Osteoblast (primary cell): ENCODE results near the gene TENM3. TPM values are rescaled to one million over a fixed set of nuclear protein-coding genes. Genes with fewer than 3 reads are reported as not detected.

Experiments used
- DNase-seq: peaks from one replicate; pipeline ENCODE4 v3.0.0; 2011; ENCODE audit warnings: low spot score, mixed read lengths; ENCODE audit not compliant: insufficient read length; ENCODE audit errors: missing footprints
- H2AFZ ChIP-seq: 2 replicates; pipeline ENCODE4 v1.6.0; 2011; ENCODE audit warnings: mild to moderate bottlenecking, low read length
- H3K27ac ChIP-seq: 2 replicates; pipeline ENCODE4 v1.5.1; 2011; ENCODE audit warnings: mild to moderate bottlenecking, low read depth, low read length, moderate library complexity
- H3K27me3 ChIP-seq: 2 replicates; pipeline ENCODE4 v1.6.0; 2012; ENCODE audit warnings: mild to moderate bottlenecking, control low read depth, inconsistent platforms, low read length, moderate library complexity; ENCODE audit not compliant: insufficient read depth
- H3K36me3 ChIP-seq: 2 replicates; pipeline ENCODE4 v1.5.1; 2011; ENCODE audit warnings: mild to moderate bottlenecking, low read length, control low read depth, moderate library complexity; ENCODE audit not compliant: insufficient read depth
- H3K4me1 ChIP-seq: 2 replicates; pipeline ENCODE4 v1.5.1; 2011; ENCODE audit warnings: mild to moderate bottlenecking, low read length, control low read depth, moderate library complexity; ENCODE audit not compliant: insufficient read depth
- H3K4me2 ChIP-seq: 2 replicates; pipeline ENCODE4 v1.6.0; 2011; ENCODE audit warnings: mild to moderate bottlenecking, low read length; ENCODE audit not compliant: insufficient read depth
- H3K4me3 ChIP-seq: fragments of 200-600 bp; sonication (generic); 3 replicates; pipeline ENCODE4 v1.5.1; 2012; ENCODE audit warnings: mild to moderate bottlenecking, low read length, inconsistent platforms; ENCODE audit not compliant: insufficient read depth
- H3K79me2 ChIP-seq: 2 replicates; pipeline ENCODE4 v1.6.0; 2012; ENCODE audit warnings: mild to moderate bottlenecking, low read length, control low read depth, inconsistent platforms; ENCODE audit not compliant: insufficient read depth
- H3K9me3 ChIP-seq: 2 replicates; pipeline ENCODE4 v1.5.1; 2011; ENCODE audit warnings: low read depth, low read length, control low read depth
- H4K20me1 ChIP-seq: 2 replicates; pipeline ENCODE4 v1.6.0; 2012; ENCODE audit warnings: mild to moderate bottlenecking, low read length, control low read depth; ENCODE audit not compliant: insufficient read depth
- CTCF ChIP-seq: IDR thresholded peaks from 2 replicates; pipeline ENCODE4 v1.5.1; 2011; ENCODE audit warnings: mild to moderate bottlenecking, low read depth, low read length, moderate library complexity; ENCODE audit errors: extremely low read depth
- total RNA-seq: library from RNA; depleted of rRNA; stranded (reverse); fragments of >200 nt; gene quantifications from 2 replicates; pipeline ENCODE4 v1.2.3, GENCODE V29; 2012

The TENM3 gene
- total RNA-seq, 1 donor: 59.0 TPM

GRCh38 chr4:182495645-182496385 is 252.6 kb downstream of the TENM3 start:
- no peak overlapping the region for H3K4me2 ChIP-seq
- no peaks in the 10 kb centered on the region for H3K36me3 ChIP-seq
- H3K4me1 ChIP-seq: no peaks in the 10 kb centered on the region
- H3K9me3 ChIP-seq: no peaks in the 10 kb centered on the region
- TF ChIP-seq CTCF: no peak
- no peak overlapping the region for H3K27ac ChIP-seq
- peak; percentile 10 for DNase-seq
- H2AFZ ChIP-seq: no peak overlapping the region
- H3K27me3 ChIP-seq: no peaks in the 10 kb centered on the region
- no peak overlapping the region for H3K4me3 ChIP-seq
- no peaks in the 10 kb centered on the region for H4K20me1 ChIP-seq
- no peaks in the 10 kb centered on the region for H3K79me2 ChIP-seq

- Histone ChIP-seq H4K20me1 (no peaks in the 10 kb centered on the region), H3K4me2 (no peak overlapping the region), H3K4me3 (no peak overlapping the region), H3K4me1 (no peaks in the 10 kb centered on the region), H2AFZ (no peak overlapping the region), H3K79me2 (no peaks in the 10 kb centered on the region), H3K27ac (no peak overlapping the region), H3K27me3 (no peaks in the 10 kb centered on the region), H3K9me3 (no peaks in the 10 kb centered on the region), H3K36me3 (no peaks in the 10 kb centered on the region)
- TF ChIP-seq CTCF: no peak
- no peak for DNase-seq
These were observed 253.2 kb downstream of the TENM3 start for GRCh38 chr4:182496408-182496807.

GRCh38 chr4:182502064-182502463 is 258.9 kb downstream of the TENM3 start:
- TF ChIP-seq CTCF: no peak
- H3K27ac ChIP-seq: no peak overlapping the region
- no peak for DNase-seq
- no peaks in the 10 kb centered on the region for H3K9me3 ChIP-seq
- no peak overlapping the region for H3K4me2 ChIP-seq
- H3K4me1 ChIP-seq: no peaks in the 10 kb centered on the region
- H2AFZ ChIP-seq: no peak overlapping the region
- H4K20me1 ChIP-seq: no peaks in the 10 kb centered on the region
- no peaks in the 10 kb centered on the region for H3K27me3 ChIP-seq
- H3K36me3 ChIP-seq: no peaks in the 10 kb centered on the region
- H3K4me3 ChIP-seq: no peak overlapping the region
- H3K79me2 ChIP-seq: no peaks in the 10 kb centered on the region

GRCh38 chr4:182504463-182504862 is 261.3 kb downstream of the TENM3 start:
- H3K4me1 ChIP-seq: no peaks in the 10 kb centered on the region

More at GRCh38 chr4:182504463-182504862, 261.3 kb downstream of the TENM3 start:
- H3K27ac ChIP-seq: no peak overlapping the region
- H3K79me2 ChIP-seq: no peaks in the 10 kb centered on the region
- DNase-seq: no peak
- no peak for TF ChIP-seq CTCF
- no peak overlapping the region for H2AFZ ChIP-seq
- H3K9me3 ChIP-seq: no peaks in the 10 kb centered on the region
- H3K4me3 ChIP-seq: no peak overlapping the region
- H3K27me3 ChIP-seq: no peaks in the 10 kb centered on the region
- no peak overlapping the region for H3K4me2 ChIP-seq
- no peaks in the 10 kb centered on the region for H4K20me1 ChIP-seq
- no peaks in the 10 kb centered on the region for H3K36me3 ChIP-seq
